Neural crest cell (in vitro differentiated cells): ENCODE results near the gene SLC35F1. TPM values are rescaled to one million over a fixed set of nuclear protein-coding genes. Genes with fewer than 3 reads are reported as not detected.

Experiments used
- DNase-seq: peaks from one replicate; pipeline ENCODE4 v3.0.0; 2021; ENCODE audit warnings: low read depth, mixed read lengths, low spot score
- H3K27ac Mint-ChIP-seq: one replicate; pipeline ENCODE4 v1.8.0; 2021; ENCODE audit warnings: mild to moderate bottlenecking, mixed read lengths; ENCODE audit not compliant: unreplicated experiment
- H3K27me3 Mint-ChIP-seq: 2 replicates; pipeline ENCODE4 v1.8.0; 2021; ENCODE audit warnings: low read depth, mild to moderate bottlenecking, mixed read lengths
- H3K36me3 Mint-ChIP-seq: 2 replicates; pipeline ENCODE4 v1.8.0; 2021; ENCODE audit warnings: low read depth, mild to moderate bottlenecking, mixed read lengths
- H3K4me1 Mint-ChIP-seq: 2 replicates; pipeline ENCODE4 v1.8.0; 2021; ENCODE audit warnings: mixed read lengths
- H3K4me3 Mint-ChIP-seq: one replicate; pipeline ENCODE4 v1.8.0; 2021; ENCODE audit warnings: mild to moderate bottlenecking, mixed read lengths
- H3K9me3 Mint-ChIP-seq: 2 replicates; pipeline ENCODE4 v1.8.0; 2021; ENCODE audit warnings: mixed read lengths
- CTCF ChIP-seq: fragments of 200-600 bp; sonication (generic); conservative IDR thresholded peaks from 2 replicates; pipeline ENCODE4 v1.5.0; 2021; ENCODE audit warnings: antibody characterized with exemption, mild to moderate bottlenecking
- total RNA-seq: library from RNA; stranded (reverse); gene quantifications from 2 replicates; pipeline ENCODE4 v1.2.1, GENCODE V29; 2021

SLC35F1 gene
- total RNA-seq, 1 donor from 2014 or later: 41.4 TPM

- no peak overlapping the region for H3K27ac Mint-ChIP-seq
- no peaks in the 10 kb centered on the region for H3K4me1 Mint-ChIP-seq
- no peak for DNase-seq
- H3K4me3 Mint-ChIP-seq: no peak overlapping the region
- TF ChIP-seq CTCF: no peak
- no peaks in the 10 kb centered on the region for H3K27me3 Mint-ChIP-seq
- peaks cover 6% of the 10 kb centered on the region for H3K9me3 Mint-ChIP-seq
- H3K36me3 Mint-ChIP-seq: no peaks in the 10 kb centered on the region
Measured at GRCh38 chr6:118327237-118327636, 420.2 kb downstream of the SLC35F1 start.

- Mint-ChIP-seq H3K4me1 (no peaks in the 10 kb centered on the region), H3K4me3 (no peak overlapping the region), H3K36me3 (no peaks in the 10 kb centered on the region), H3K27me3 (no peaks in the 10 kb centered on the region), H3K9me3 (peaks cover 8% of the 10 kb centered on the region), H3K27ac (no peak overlapping the region)
- DNase-seq: no peak
- TF ChIP-seq CTCF: no peak
Measured at GRCh38 chr6:118333772-118334171, 426.7 kb downstream of the SLC35F1 start.

GRCh38 chr6:118334634-118335033 lies 427.6 kb downstream of the SLC35F1 start:
- no peak for TF ChIP-seq CTCF
- Mint-ChIP-seq H3K27me3 (no peaks in the 10 kb centered on the region), H3K9me3 (peaks cover 8% of the 10 kb centered on the region), H3K4me3 (no peak overlapping the region), H3K27ac (no peak overlapping the region), H3K4me1 (no peaks in the 10 kb centered on the region), H3K36me3 (no peaks in the 10 kb centered on the region)
- no peak for DNase-seq

GRCh38 chr6:118335325-118335816 lies 428.3 kb downstream of the SLC35F1 start:
- TF ChIP-seq CTCF: no peak
- H3K4me1 Mint-ChIP-seq: no peaks in the 10 kb centered on the region
- no peaks in the 10 kb centered on the region for H3K27me3 Mint-ChIP-seq
- no peaks in the 10 kb centered on the region for H3K36me3 Mint-ChIP-seq
- H3K9me3 Mint-ChIP-seq: peaks cover 11% of the 10 kb centered on the region
- H3K4me3 Mint-ChIP-seq: no peak overlapping the region
- no peak for DNase-seq
- H3K27ac Mint-ChIP-seq: no peak overlapping the region

- Mint-ChIP-seq H3K36me3 (no peaks in the 10 kb centered on the region), H3K4me3 (no peak overlapping the region), H3K4me1 (no peaks in the 10 kb centered on the region), H3K27me3 (no peaks in the 10 kb centered on the region), H3K9me3 (peaks cover 10% of the 10 kb centered on the region), H3K27ac (no peak overlapping the region)
- no peak for DNase-seq
- TF ChIP-seq CTCF: no peak
Measured at GRCh38 chr6:118344014-118344670, 437.1 kb downstream of the SLC35F1 start.
